HuH-7 (cell line): Measurements from ENCODE around the gene KLHDC9.
A peak's percentile ranks its signal among the peaks of the same experiment; 100 is the strongest.

Experiments
- DNase-seq: peaks from one replicate; pipeline ENCODE4 v3.0.0; 2011; ENCODE audit warnings: low spot score

KLHDC9 gene

GRCh38 chr1:161077426-161077825 lies 20.7 kb upstream of the KLHDC9 start:
- DNase-seq = no peak

GRCh38 chr1:161079436-161080110 lies 18.6 kb upstream of the KLHDC9 start:
- DNase-seq = no peak

- DNase-seq = no peak
Observed at GRCh38 chr1:161080441-161081405, 17.4 kb upstream of the KLHDC9 start.

GRCh38 chr1:161081519-161081918 lies 16.6 kb upstream of the KLHDC9 start:
- no peak for DNase-seq

- no peak for DNase-seq
Observed at GRCh38 chr1:161082483-161082882, 15.7 kb upstream of the KLHDC9 start.

- DNase-seq = peak; percentile 45
Observed at GRCh38 chr1:161082996-161083747, 15.0 kb upstream of the KLHDC9 start.

- no peak for DNase-seq
Observed at GRCh38 chr1:161083748-161084596, 14.2 kb upstream of the KLHDC9 start.

GRCh38 chr1:161084597-161084988 lies 13.6 kb upstream of the KLHDC9 start:
- DNase-seq = no peak

- DNase-seq = no peak
Observed at GRCh38 chr1:161085165-161085564, 13.0 kb upstream of the KLHDC9 start.

GRCh38 chr1:161086457-161086856 lies 11.7 kb upstream of the KLHDC9 start:
- DNase-seq = no peak

GRCh38 chr1:161088587-161089110 lies 9.5 kb upstream of the KLHDC9 start:
- no peak for DNase-seq

GRCh38 chr1:161089251-161089924 lies 8.8 kb upstream of the KLHDC9 start, which contains the start of gene NECTIN4:
Gene NECTIN4, minus strand, starts transcription at chr1:161089558. Its CDS starts 262 bp downstream, at chr1:161089296.
- no peak for DNase-seq

- no peak for DNase-seq
Observed at GRCh38 chr1:161089938-161090337, 8.2 kb upstream of the KLHDC9 start.

- DNase-seq = no peak
Observed at GRCh38 chr1:161090617-161091016, 7.5 kb upstream of the KLHDC9 start.

- no peak for DNase-seq
Observed at GRCh38 chr1:161091093-161091492, 7.1 kb upstream of the KLHDC9 start.

GRCh38 chr1:161091796-161092507 lies 6.2 kb upstream of the KLHDC9 start:
- DNase-seq = no peak

GRCh38 chr1:161092621-161093028 lies 5.5 kb upstream of the KLHDC9 start:
- DNase-seq = no peak

GRCh38 chr1:161094481-161094880 lies 3.7 kb upstream of the KLHDC9 start:
- no peak for DNase-seq

- no peak for DNase-seq
Observed at GRCh38 chr1:161095230-161095629, 2.9 kb upstream of the KLHDC9 start.

GRCh38 chr1:161096015-161096414 lies 2.1 kb upstream of the KLHDC9 start:
- DNase-seq = no peak
